D721Med (cell line): ENCODE data around the gene TUBGCP5.

Source experiments
- DNase-seq: peaks from one replicate; pipeline ENCODE4 v3.0.0; 2011; ENCODE audit warnings: low spot score; ENCODE audit not compliant: insufficient read length
- FAIRE-seq: peaks from 2 replicates; lab custom pipeline; 2011; peaks lifted over from hg19 to GRCh38; lab: Jason Lieb, UNC
- TF ChIP-seq, protein P1 (sequence below): IDR thresholded peaks from 2 replicates; pipeline ENCODE4 v1.5.1; 2012; ENCODE audit warnings: mild to moderate bottlenecking, control low read depth; ENCODE audit not compliant: insufficient read depth; ENCODE audit errors: missing control alignments

TUBGCP5 gene

DNA sequence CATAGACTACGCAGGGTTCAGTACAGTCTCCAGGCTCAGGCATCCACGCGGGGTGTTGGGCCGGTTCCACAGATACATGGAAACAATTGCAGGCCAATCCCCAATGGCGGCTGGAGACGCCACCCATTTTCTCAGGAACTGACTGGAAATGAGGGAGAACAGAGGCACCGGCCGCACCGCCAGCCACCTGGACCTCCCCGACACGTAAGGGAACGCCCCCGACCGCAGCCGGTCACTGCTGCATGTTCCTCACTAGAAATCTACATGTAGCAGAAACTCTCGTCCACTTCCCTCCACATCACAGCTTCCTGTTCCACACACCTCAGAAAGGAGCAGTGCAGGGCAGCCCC lies 88.4 kb downstream of the TUBGCP5 start:
- DNase-seq: no peak
- TF ChIP-seq, protein P1, sequence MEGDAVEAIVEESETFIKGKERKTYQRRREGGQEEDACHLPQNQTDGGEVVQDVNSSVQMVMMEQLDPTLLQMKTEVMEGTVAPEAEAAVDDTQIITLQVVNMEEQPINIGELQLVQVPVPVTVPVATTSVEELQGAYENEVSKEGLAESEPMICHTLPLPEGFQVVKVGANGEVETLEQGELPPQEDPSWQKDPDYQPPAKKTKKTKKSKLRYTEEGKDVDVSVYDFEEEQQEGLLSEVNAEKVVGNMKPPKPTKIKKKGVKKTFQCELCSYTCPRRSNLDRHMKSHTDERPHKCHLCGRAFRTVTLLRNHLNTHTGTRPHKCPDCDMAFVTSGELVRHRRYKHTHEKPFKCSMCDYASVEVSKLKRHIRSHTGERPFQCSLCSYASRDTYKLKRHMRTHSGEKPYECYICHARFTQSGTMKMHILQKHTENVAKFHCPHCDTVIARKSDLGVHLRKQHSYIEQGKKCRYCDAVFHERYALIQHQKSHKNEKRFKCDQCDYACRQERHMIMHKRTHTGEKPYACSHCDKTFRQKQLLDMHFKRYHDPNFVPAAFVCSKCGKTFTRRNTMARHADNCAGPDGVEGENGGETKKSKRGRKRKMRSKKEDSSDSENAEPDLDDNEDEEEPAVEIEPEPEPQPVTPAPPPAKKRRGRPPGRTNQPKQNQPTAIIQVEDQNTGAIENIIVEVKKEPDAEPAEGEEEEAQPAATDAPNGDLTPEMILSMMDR: no peak
- FAIRE-seq: no peak

- TF ChIP-seq, protein P1: no peak
- FAIRE-seq: no peak
These were observed 88.9 kb downstream of the TUBGCP5 start for GRCh38 chr15:22950256-22950990.

More at GRCh38 chr15:22950256-22950990, 88.9 kb downstream of the TUBGCP5 start:
- no peak for DNase-seq
